NCI-H1048 (cell line): ENCODE measurements around the gene POMGNT2.

Source experiments
- DNase-seq: peaks from one replicate; lab custom pipeline; 2025; lab: John Stamatoyannopoulos, UW

POMGNT2 gene

GRCh38 chr3:43102773-43103480 is 3.0 kb downstream of the POMGNT2 start:
- DNase-seq: no peak

GRCh38 chr3:43098761-43099160 is 7.1 kb downstream of the POMGNT2 start:
- no peak for DNase-seq

- DNase-seq: no peak
Measured at GRCh38 chr3:43097400-43098080, 8.3 kb downstream of the POMGNT2 start.

- DNase-seq: no peak
Measured at GRCh38 chr3:43096761-43097160, 9.1 kb downstream of the POMGNT2 start.

- DNase-seq: no peak
Measured at GRCh38 chr3:43095370-43095769, 10.5 kb downstream of the POMGNT2 start.

GRCh38 chr3:43094851-43095250 is 11.0 kb downstream of the POMGNT2 start:
- no peak for DNase-seq

GRCh38 chr3:43094381-43094780 is 11.5 kb downstream of the POMGNT2 start:
- DNase-seq: no peak

- no peak for DNase-seq
Measured at GRCh38 chr3:43093974-43094373, 11.9 kb downstream of the POMGNT2 start.

GRCh38 chr3:43093006-43093405 is 12.9 kb downstream of the POMGNT2 start:
- no peak for DNase-seq

GRCh38 chr3:43091481-43091880 is 14.4 kb downstream of the POMGNT2 start:
- DNase-seq: no peak

GRCh38 chr3:43090238-43090637 is 15.6 kb downstream of the POMGNT2 start:
- DNase-seq: no peak

- no peak for DNase-seq
Measured at GRCh38 chr3:43089081-43089480, 16.8 kb downstream of the POMGNT2 start.

GRCh38 chr3:43087249-43087776 is 18.6 kb downstream of the POMGNT2 start:
- DNase-seq: no peak

GRCh38 chr3:43086460-43087165 is 19.3 kb downstream of the POMGNT2 start:
- DNase-seq: no peak

- DNase-seq: no peak
Measured at GRCh38 chr3:43082457-43082856, 23.4 kb downstream of the POMGNT2 start.

- DNase-seq: no peak
Measured at GRCh38 chr3:43081796-43082195, 24.1 kb downstream of the POMGNT2 start.

- DNase-seq: no peak
Measured at GRCh38 chr3:43080726-43081568, 24.9 kb downstream of the POMGNT2 start.

- no peak for DNase-seq
Measured at GRCh38 chr3:43079536-43080332, 26.1 kb downstream of the POMGNT2 start.

GRCh38 chr3:43077707-43078106 is 28.2 kb downstream of the POMGNT2 start:
- no peak for DNase-seq

- DNase-seq: no peak
Measured at GRCh38 chr3:43077261-43077660, 28.6 kb downstream of the POMGNT2 start.

- DNase-seq: no peak
Measured at GRCh38 chr3:43076857-43077256, 29.0 kb downstream of the POMGNT2 start.
